CD4-positive, alpha-beta T cell treated with Interleukin-17A for 4 hours (primary cell): Measurements from ENCODE around the gene NR2F1.

ENCODE experiments used
- DNase-seq: peaks from one replicate; pipeline ENCODE4 v3.0.0-alpha.2; 2020; ENCODE audit warnings: mixed read lengths

NR2F1 gene

GRCh38 chr5:93604644-93605515, 21.9 kb downstream of the NR2F1 start:
- no peak for DNase-seq

GRCh38 chr5:93606382-93606752, 23.3 kb downstream of the NR2F1 start:
- no peak for DNase-seq

GRCh38 chr5:93607367-93608258, 24.6 kb downstream of the NR2F1 start:
- peak; percentile 34 for DNase-seq

GRCh38 chr5:93608855-93609254, 25.8 kb downstream of the NR2F1 start:
- no peak for DNase-seq

GRCh38 chr5:93609762-93610161, 26.7 kb downstream of the NR2F1 start:
- DNase-seq = no peak

- no peak for DNase-seq
These were observed 27.7 kb downstream of the NR2F1 start for GRCh38 chr5:93610581-93611272.

- DNase-seq = no peak
These were observed 28.4 kb downstream of the NR2F1 start for GRCh38 chr5:93611273-93611975.

GRCh38 chr5:93611976-93612854, 29.2 kb downstream of the NR2F1 start:
- peak; percentile 26 for DNase-seq

GRCh38 chr5:93612855-93613243, 29.8 kb downstream of the NR2F1 start:
- DNase-seq = no peak

- no peak for DNase-seq
These were observed 33.6 kb downstream of the NR2F1 start for GRCh38 chr5:93616538-93617174.

- peak; percentile 57 for DNase-seq
These were observed 37.7 kb downstream of the NR2F1 start for GRCh38 chr5:93620487-93621326.

GRCh38 chr5:93621327-93621798, 38.3 kb downstream of the NR2F1 start:
- DNase-seq = no peak

- DNase-seq = peak; percentile 22
These were observed 39.3 kb downstream of the NR2F1 start for GRCh38 chr5:93622240-93622885.

GRCh38 chr5:93623153-93623552, 40.1 kb downstream of the NR2F1 start:
- DNase-seq = no peak

GRCh38 chr5:93626801-93627200, 43.8 kb downstream of the NR2F1 start:
- DNase-seq = no peak

GRCh38 chr5:93632327-93632726, 49.3 kb downstream of the NR2F1 start:
- DNase-seq = no peak

- DNase-seq = no peak
These were observed 53.0 kb downstream of the NR2F1 start for GRCh38 chr5:93635991-93636390.

GRCh38 chr5:93636837-93637236, 53.8 kb downstream of the NR2F1 start:
- DNase-seq = no peak

GRCh38 chr5:93637697-93638096, 54.7 kb downstream of the NR2F1 start:
- no peak for DNase-seq
